Measurements from ENCODE around the gene BCAS3. TPM values are rescaled to one million over a fixed set of nuclear protein-coding genes. Genes with fewer than 3 reads are reported as not detected.

BCAS3 gene
- total and polyA plus RNA-seq, 2 donors (not counting 1 experiment from before 2014, with no cell fraction given), result 13.9 to 73.4 TPM

GRCh38 chr17:60713608-60714007, 36.0 kb downstream of the BCAS3 start:
- 100% methylated on average over 2 of the region's 2 CpGs for WGBS (ENCODE audit: insufficient coverage)
- Histone ChIP-seq H3K9ac (ENCODE audit: low read length) (no peak overlapping the region), H3K9me3 (ENCODE audit: control extremely low read depth in 1 of 3, control insufficient read depth in 2 of 3, insufficient read depth in 1 of 3, low read length in 2 of 3) (no peaks in the 10 kb centered on the region), H3K4me3 (ENCODE audit: control extremely low read depth in 1 of 5, extremely low read depth in 1 of 5, insufficient read depth in 1 of 5, low read depth in 2 of 5, low read length in 4 of 5) (no peak overlapping the region), H3K27ac (ENCODE audit: low read length in 2 of 2) (no peak overlapping the region), H2AFZ (ENCODE audit: insufficient read depth, low read depth, low read length, poor library complexity, severe bottlenecking) (no peak overlapping the region), H3K36me3 (replicated peaks in 1 of 2; ENCODE audit: control extremely low read depth in 1 of 2, control insufficient read depth in 1 of 2, extremely low read depth in 1 of 2, insufficient read depth in 2 of 2, low read length in 1 of 2) (peaks cover 1 to 9% of the 10 kb centered on the region in 2 experiments), H3K4me1 (ENCODE audit: control insufficient read depth in 2 of 2, insufficient read depth in 2 of 2, low read length in 2 of 2) (no peaks in the 10 kb centered on the region), H3K79me2 (ENCODE audit: control insufficient read depth, insufficient read depth, low read length) (no peaks in the 10 kb centered on the region), H3K27me3 (replicated peaks in 1 of 4; ENCODE audit: control extremely low read depth in 1 of 4, control insufficient read depth in 3 of 4, insufficient read depth in 4 of 4, low read length in 3 of 4) (no peaks in the 10 kb centered on the region), H3K4me2 (replicated peaks; ENCODE audit: low read depth, low read length, poor library complexity, severe bottlenecking) (no peak overlapping the region), H4K20me1 (ENCODE audit: control insufficient read depth, insufficient read depth, low read length, poor library complexity, severe bottlenecking) (no peaks in the 10 kb centered on the region)
- Mint-ChIP-seq H3K4me3 (no peak overlapping the region), H3K27ac (no peak overlapping the region), H3K4me1 (no peaks in the 10 kb centered on the region), H3K27me3 (no peaks in the 10 kb centered on the region), H3K9me3 (ENCODE audit: insufficient read depth) (no peaks in the 10 kb centered on the region)
- intact Hi-C loops (cut with micrococcal nuclease), result no loop called here
- TF ChIP-seq EZH2 (IDR thresholded peaks at IDR 0.05; ENCODE audit: borderline replicate concordance, insufficient read depth, low read depth, low read length, poor library complexity, severe bottlenecking), result no peak
- TF ChIP-seq, protein P1, sequence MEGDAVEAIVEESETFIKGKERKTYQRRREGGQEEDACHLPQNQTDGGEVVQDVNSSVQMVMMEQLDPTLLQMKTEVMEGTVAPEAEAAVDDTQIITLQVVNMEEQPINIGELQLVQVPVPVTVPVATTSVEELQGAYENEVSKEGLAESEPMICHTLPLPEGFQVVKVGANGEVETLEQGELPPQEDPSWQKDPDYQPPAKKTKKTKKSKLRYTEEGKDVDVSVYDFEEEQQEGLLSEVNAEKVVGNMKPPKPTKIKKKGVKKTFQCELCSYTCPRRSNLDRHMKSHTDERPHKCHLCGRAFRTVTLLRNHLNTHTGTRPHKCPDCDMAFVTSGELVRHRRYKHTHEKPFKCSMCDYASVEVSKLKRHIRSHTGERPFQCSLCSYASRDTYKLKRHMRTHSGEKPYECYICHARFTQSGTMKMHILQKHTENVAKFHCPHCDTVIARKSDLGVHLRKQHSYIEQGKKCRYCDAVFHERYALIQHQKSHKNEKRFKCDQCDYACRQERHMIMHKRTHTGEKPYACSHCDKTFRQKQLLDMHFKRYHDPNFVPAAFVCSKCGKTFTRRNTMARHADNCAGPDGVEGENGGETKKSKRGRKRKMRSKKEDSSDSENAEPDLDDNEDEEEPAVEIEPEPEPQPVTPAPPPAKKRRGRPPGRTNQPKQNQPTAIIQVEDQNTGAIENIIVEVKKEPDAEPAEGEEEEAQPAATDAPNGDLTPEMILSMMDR (IDR thresholded peaks at IDR 0.05), result no peak
- CTCF ChIA-PET, result no interaction called here
- ATAC-seq (ENCODE audit: low read depth) (no peak), DNase-seq (no peak)
- POLR2A ChIA-PET, result no interaction called here

DNA sequence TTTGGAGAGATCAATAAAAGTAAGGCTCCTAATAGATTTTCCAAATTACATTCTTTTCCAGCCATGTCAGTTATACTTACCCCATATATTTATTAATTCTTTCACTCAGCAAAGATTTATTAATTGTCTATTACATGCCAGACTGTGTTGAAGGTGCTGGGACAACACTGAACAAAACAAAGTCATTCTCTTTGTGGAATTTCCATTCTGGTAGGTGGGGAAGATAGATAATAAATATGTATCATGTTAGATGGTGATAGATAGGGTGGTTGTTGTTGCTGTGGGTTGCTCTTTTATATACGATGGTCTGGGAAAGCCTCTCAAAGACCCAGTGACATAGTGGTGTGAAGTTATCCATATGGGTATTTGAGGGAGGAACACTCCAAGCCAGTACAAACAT, 39.1 kb downstream of the BCAS3 start:
- Histone ChIP-seq H2AFZ (ENCODE audit: insufficient read depth, low read depth, low read length, poor library complexity, severe bottlenecking) (no peak overlapping the region), H3K27me3 (replicated peaks in 1 of 4; ENCODE audit: control extremely low read depth in 1 of 4, control insufficient read depth in 3 of 4, insufficient read depth in 4 of 4, low read length in 3 of 4) (no peaks in the 10 kb centered on the region), H3K27ac (ENCODE audit: low read length in 2 of 2) (no peak overlapping the region), H3K36me3 (replicated peaks in 1 of 2; ENCODE audit: control extremely low read depth in 1 of 2, control insufficient read depth in 1 of 2, extremely low read depth in 1 of 2, insufficient read depth in 2 of 2, low read length in 1 of 2) (no peaks in the 10 kb centered on the region), H3K4me1 (ENCODE audit: control insufficient read depth in 2 of 2, insufficient read depth in 2 of 2, low read length in 2 of 2) (no peaks in the 10 kb centered on the region), H3K4me2 (replicated peaks; ENCODE audit: low read depth, low read length, poor library complexity, severe bottlenecking) (no peak overlapping the region), H3K9ac (ENCODE audit: low read length) (no peak overlapping the region), H4K20me1 (ENCODE audit: control insufficient read depth, insufficient read depth, low read length, poor library complexity, severe bottlenecking) (no peaks in the 10 kb centered on the region), H3K9me3 (ENCODE audit: control extremely low read depth in 1 of 3, control insufficient read depth in 2 of 3, insufficient read depth in 1 of 3, low read length in 2 of 3) (no peaks in the 10 kb centered on the region), H3K79me2 (ENCODE audit: control insufficient read depth, insufficient read depth, low read length) (peaks cover 4% of the 10 kb centered on the region), H3K4me3 (ENCODE audit: control extremely low read depth in 1 of 5, extremely low read depth in 1 of 5, insufficient read depth in 1 of 5, low read depth in 2 of 5, low read length in 4 of 5) (no peak overlapping the region)
- TF ChIP-seq, protein P1 (IDR thresholded peaks at IDR 0.05), result no peak
- no peak for TF ChIP-seq EZH2 (IDR thresholded peaks at IDR 0.05; ENCODE audit: borderline replicate concordance, insufficient read depth, low read depth, low read length, poor library complexity, severe bottlenecking)
- Mint-ChIP-seq H3K27me3 (no peaks in the 10 kb centered on the region), H3K4me1 (peaks cover 4% of the 10 kb centered on the region), H3K27ac (no peak overlapping the region), H3K9me3 (ENCODE audit: insufficient read depth) (no peaks in the 10 kb centered on the region), H3K4me3 (no peak overlapping the region)
- 100% methylated on average over 1 of the region's 1 CpG for WGBS (ENCODE audit: insufficient coverage)
- POLR2A ChIA-PET, result no interaction called here
- CTCF ChIA-PET, result no interaction called here
- intact Hi-C loops (cut with micrococcal nuclease), result no loop called here
- ATAC-seq (ENCODE audit: low read depth) (no peak), DNase-seq (no peak)
